CD4-positive, alpha-beta T cell (primary cell): ENCODE data around the gene C10orf71. TPM values are rescaled to one million over a fixed set of nuclear protein-coding genes. Genes with fewer than 3 reads are reported as not detected.

ENCODE experiments used
- ATAC-seq: fragments of 200-7000 bp; cut with Tn5 transposase; one replicate; pipeline ENCODE4 v1.10.0; 2022; ENCODE audit warnings: mild to moderate bottlenecking; ENCODE audit not compliant: poor library complexity
- CTCF ChIA-PET: fragments of 350-600 bp; sonication (Branson Sonifier 250); formaldehyde crosslinking; loops from one replicate; lab custom pipeline; 2021; ENCODE audit warnings: antibody characterized with exemption, inconsistent platforms; lab: Charles Lee
- POLR2A ChIA-PET: fragments of 350-600 bp; sonication (Branson Sonifier 250); formaldehyde crosslinking; loops from one replicate; lab custom pipeline; 2021; ENCODE audit warnings: antibody characterized with exemption, inconsistent platforms; lab: Charles Lee
- DNase-seq, 14 experiments: peaks; one replicate each; pipeline ENCODE4 v3.0.0-alpha.2; 2013 to 2020; ENCODE audit warnings: mixed read lengths in 2 of 14
- H3K27ac ChIP-seq, 2 donors: one replicate each; pipeline versions ENCODE4 v1.5.1 to v1.7.0; 2013; ENCODE audit warnings: low read length in 2 of 2, low read depth in 1 of 2, mild to moderate bottlenecking in 1 of 2
- H3K27me3 ChIP-seq, 2 experiments: 1 replicate in 1 of 2; 2 replicates in 1 of 2; pipeline versions ENCODE4 v1.6.1 to v1.7.0; 2013; ENCODE audit warnings: low read length in 2 of 2, control low read depth in 1 of 2, mild to moderate bottlenecking in 1 of 2, moderate library complexity in 1 of 2; ENCODE audit not compliant: insufficient read depth in 2 of 2, control insufficient read depth in 1 of 2
- H3K36me3 ChIP-seq: one replicate; pipeline ENCODE4 v1.6.1; 2013; ENCODE audit warnings: low read length, control low read depth; ENCODE audit not compliant: insufficient read depth
- H3K4me1 ChIP-seq: one replicate; pipeline ENCODE4 v1.6.1; 2013; ENCODE audit warnings: low read length, control low read depth; ENCODE audit not compliant: insufficient read depth
- H3K4me3 ChIP-seq: one replicate; pipeline ENCODE4 v1.5.1; 2013; ENCODE audit warnings: mild to moderate bottlenecking, low read length, moderate library complexity
- H3K9me3 ChIP-seq, 2 experiments: 1 replicate in 1 of 2; 2 replicates in 1 of 2; pipeline versions ENCODE4 v1.6.1 to v1.7.0; 2013; ENCODE audit warnings: low read length in 2 of 2, mild to moderate bottlenecking in 2 of 2, control low read depth in 1 of 2, moderate library complexity in 1 of 2; ENCODE audit not compliant: control insufficient read depth in 1 of 2, insufficient read depth in 1 of 2
- H3K27ac Mint-ChIP-seq: one replicate; pipeline ENCODE4 v1.8.0; 2020; ENCODE audit warnings: mixed read lengths
- H3K27me3 Mint-ChIP-seq: one replicate; pipeline ENCODE4 v1.8.0; 2021; ENCODE audit warnings: mixed read lengths
- H3K36me3 Mint-ChIP-seq: one replicate; pipeline ENCODE4 v1.8.0; 2021; ENCODE audit warnings: low read depth, mixed read lengths
- H3K4me1 Mint-ChIP-seq: one replicate; pipeline ENCODE4 v1.8.0; 2021; ENCODE audit warnings: low read depth, mixed read lengths
- H3K4me3 Mint-ChIP-seq: one replicate; pipeline ENCODE4 v1.8.0; 2020; ENCODE audit warnings: mild to moderate bottlenecking, mixed read lengths
- H3K9me3 Mint-ChIP-seq: one replicate; pipeline ENCODE4 v1.8.0; 2020; ENCODE audit warnings: mixed read lengths
- CTCF ChIP-seq: fragments of 200-600 bp; IDR thresholded peaks from one replicate; pipeline ENCODE4 v1.8.0; 2022; ENCODE audit warnings: antibody characterized with exemption, mild to moderate bottlenecking
- intact Hi-C, 2 experiments: fragments of 100-400 bp; cut with DNase I in 1 of 2; cut with micrococcal nuclease in 1 of 2; formaldehyde crosslinking; loops; one replicate each; pipeline versions ENCODE4 v1.15.1 to v1.9.0; 2023 to 2025; cut with DNase I, micrococcal nuclease
- total RNA-seq, 174 experiments: library from RNA in 2 of 174; stranded (reverse) in 2 of 174; gene quantifications; one replicate each; pipeline ENCODE4 v1.2.3 and lab custom pipeline; 2021 to 2026

Gene C10orf71
- total RNA-seq, 2 experiments from 2014 or later = not detected

- H3K4me3 ChIP-seq = no peak overlapping the region
- DNase-seq (no peak), ATAC-seq (no peak)
- intact Hi-C loops = no loop called here
- no peaks in the 10 kb centered on the region for H3K36me3 ChIP-seq
- Mint-ChIP-seq H3K27me3 (no peaks in the 10 kb centered on the region), H3K4me1 (no peaks in the 10 kb centered on the region), H3K9me3 (no peaks in the 10 kb centered on the region), H3K27ac (no peak overlapping the region), H3K4me3 (no peak overlapping the region), H3K36me3 (no peaks in the 10 kb centered on the region)
- POLR2A ChIA-PET = no interaction called here
- H3K27ac ChIP-seq = no peak overlapping the region
- CTCF ChIA-PET = no interaction called here
- H3K27me3 ChIP-seq = no peaks in the 10 kb centered on the region
- no peak for TF ChIP-seq CTCF
- H3K4me1 ChIP-seq = no peaks in the 10 kb centered on the region
- peaks cover 0 to 9% of the 10 kb centered on the region in 2 experiments for H3K9me3 ChIP-seq
Measured at GRCh38 chr10:49323896-49324270, 24.9 kb downstream of the C10orf71 start.

- TF ChIP-seq CTCF = no peak
- H3K4me1 Mint-ChIP-seq = no peaks in the 10 kb centered on the region
- POLR2A ChIA-PET = no interaction called here
- intact Hi-C loops = no loop called here
- DNase-seq (no peak), ATAC-seq (no peak)
- H3K27me3 ChIP-seq = no peaks in the 10 kb centered on the region
- CTCF ChIA-PET = no interaction called here
- H3K4me3 ChIP-seq = no peak overlapping the region
- H3K27me3 Mint-ChIP-seq = no peaks in the 10 kb centered on the region
- no peaks in the 10 kb centered on the region for H3K9me3 Mint-ChIP-seq
- no peak overlapping the region for H3K27ac Mint-ChIP-seq
- H3K9me3 ChIP-seq = peaks cover 0 to 9% of the 10 kb centered on the region in 2 experiments
- H3K4me1 ChIP-seq = no peaks in the 10 kb centered on the region
- H3K27ac ChIP-seq = no peak overlapping the region
- no peak overlapping the region for H3K4me3 Mint-ChIP-seq
- no peaks in the 10 kb centered on the region for H3K36me3 Mint-ChIP-seq
- H3K36me3 ChIP-seq = no peaks in the 10 kb centered on the region
Measured at GRCh38 chr10:49324711-49325110, 25.7 kb downstream of the C10orf71 start.

DNA sequence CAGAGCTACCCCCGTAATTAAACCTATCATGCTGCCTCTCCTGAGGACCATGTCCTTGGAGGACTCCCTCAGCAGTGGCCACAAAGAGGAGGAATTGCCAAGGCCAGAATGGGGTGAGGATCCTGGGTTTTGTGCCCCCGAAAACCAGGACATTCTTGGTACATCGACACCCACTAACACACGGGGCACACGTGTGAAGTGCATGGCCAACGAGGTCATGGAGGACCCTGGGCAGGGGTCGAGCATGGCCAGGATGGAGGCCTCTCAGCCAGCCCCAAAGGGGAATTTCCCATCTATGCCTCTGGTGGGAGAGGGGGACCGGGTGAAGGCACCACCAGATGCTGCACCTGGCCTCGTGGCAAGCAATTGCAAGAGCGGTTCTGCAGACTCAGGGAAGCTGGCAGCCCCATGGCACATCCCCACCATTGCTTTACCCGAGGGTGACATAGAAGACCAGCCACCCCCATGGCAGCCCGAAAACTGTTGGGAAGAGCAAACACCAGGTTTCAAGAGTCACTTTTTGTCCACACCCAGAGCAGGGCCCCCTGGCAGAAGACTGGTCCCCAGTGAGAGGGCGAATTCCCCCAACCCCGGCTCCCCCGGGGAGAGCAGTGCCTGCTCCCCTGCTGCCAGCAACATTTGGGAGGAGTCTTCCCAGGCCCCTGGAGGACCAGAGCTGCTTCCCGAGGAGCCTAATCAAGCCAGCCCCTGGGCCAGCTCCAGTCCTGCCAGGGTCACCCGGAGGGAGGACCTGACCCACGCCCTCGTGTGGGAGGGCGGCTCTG is 26.4 kb downstream of the C10orf71 start:
- Histone ChIP-seq H3K27me3 (no peaks in the 10 kb centered on the region), H3K27ac (no peak overlapping the region), H3K9me3 (peaks cover 0 to 9% of the 10 kb centered on the region in 2 experiments), H3K4me1 (no peaks in the 10 kb centered on the region), H3K36me3 (no peaks in the 10 kb centered on the region), H3K4me3 (no peak overlapping the region)
- ATAC-seq (no peak), DNase-seq (no peak)
- intact Hi-C loops = no loop called here
- ChIA-PET POLR2A (no interaction called here), CTCF (no interaction called here)
- TF ChIP-seq CTCF = no peak
- no peaks in the 10 kb centered on the region for H3K4me1 Mint-ChIP-seq
- H3K27me3 Mint-ChIP-seq = no peaks in the 10 kb centered on the region
- H3K4me3 Mint-ChIP-seq = no peak overlapping the region
- H3K27ac Mint-ChIP-seq = no peak overlapping the region
- no peaks in the 10 kb centered on the region for H3K36me3 Mint-ChIP-seq
- H3K9me3 Mint-ChIP-seq = no peaks in the 10 kb centered on the region
